ENCODE measurements around the gene ARFRP1. TPM values are rescaled to one million over a fixed set of nuclear protein-coding genes. Genes with fewer than 3 reads are reported as not detected.
"Not testable (repeated sequence)": the region's sequence is repeated elsewhere in the genome, so short reads cannot be mapped to it uniquely, and the experiment has no call there.

Gene ARFRP1
- total RNA-seq, 1 donor: 21.7 TPM

DNA sequence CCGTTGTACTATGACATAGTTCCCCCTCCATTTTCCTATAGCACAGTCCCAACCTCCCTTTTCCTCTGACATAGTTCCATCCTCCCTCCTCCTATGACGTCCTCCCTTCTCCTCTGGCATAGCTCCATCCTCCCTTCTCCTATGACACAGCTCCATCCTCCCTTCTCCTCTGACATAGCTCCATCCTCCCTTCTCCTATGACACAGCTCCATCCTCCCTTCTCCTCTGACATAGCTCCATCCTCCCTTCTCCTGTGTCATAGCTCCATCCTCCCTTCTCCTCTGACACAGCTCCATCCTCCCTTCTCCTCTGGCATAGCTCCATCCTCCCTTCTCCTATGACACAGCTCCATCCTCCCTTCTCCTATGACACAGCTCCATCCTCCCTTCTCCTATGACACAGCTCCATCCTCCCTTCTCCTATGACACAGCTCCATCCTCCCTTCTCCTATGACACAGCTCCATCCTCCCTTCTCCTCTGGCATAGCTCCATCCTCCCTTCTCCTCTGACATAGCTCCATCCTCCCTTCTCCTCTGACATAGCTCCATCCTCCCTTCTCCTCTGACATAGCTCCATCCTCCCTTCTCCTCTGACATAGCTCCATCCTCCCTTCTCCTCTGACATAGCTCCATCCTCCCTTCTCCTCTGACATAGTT is 15.3 kb upstream of the ARFRP1 start:
- H4K20me1 ChIP-seq (ENCODE audit: insufficient read depth, low read length): peaks cover 12% of the 10 kb centered on the region
- not testable (repeated sequence) for H3K9me3 ChIP-seq (ENCODE audit: low read depth, low read length); H2AFZ ChIP-seq (ENCODE audit: low read length); DNase-seq (ENCODE audit: insufficient read length, low spot score, missing footprints); H3K27me3 ChIP-seq (ENCODE audit: insufficient read depth, low read length); H3K4me1 ChIP-seq (ENCODE audit: insufficient read depth, low read length); H3K27ac ChIP-seq (ENCODE audit: low read depth, low read length); H3K4me2 ChIP-seq (ENCODE audit: insufficient read depth, low read length); H3K4me3 ChIP-seq (ENCODE audit: insufficient read depth, low read length)
- H3K79me2 ChIP-seq (ENCODE audit: insufficient read depth, low read length): peaks cover 64% of the 10 kb centered on the region
- H3K36me3 ChIP-seq (ENCODE audit: insufficient read depth, low read length): peaks cover 23% of the 10 kb centered on the region

DNA sequence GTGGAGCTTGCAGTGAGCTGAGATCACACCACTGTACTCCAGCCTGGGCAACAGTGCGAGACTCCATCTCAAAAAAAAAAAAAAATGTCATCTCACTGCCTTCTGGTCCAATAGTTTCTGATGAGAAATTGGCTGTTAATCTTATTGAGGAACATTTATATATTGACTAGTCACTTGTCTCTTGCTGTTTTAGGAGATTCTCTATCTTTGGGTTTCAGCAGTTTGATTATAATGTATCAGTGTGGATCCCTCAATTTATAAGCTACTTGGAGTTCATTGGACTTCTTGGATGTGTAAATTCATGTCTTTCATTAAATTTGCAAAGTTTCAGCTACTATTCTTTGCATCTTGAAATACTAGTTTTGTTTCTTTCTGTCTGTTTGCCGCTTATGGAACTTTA is 11.2 kb upstream of the ARFRP1 start:
- Histone ChIP-seq H3K4me1 (ENCODE audit: insufficient read depth, low read length) (no peaks in the 10 kb centered on the region), H3K27ac (ENCODE audit: low read depth, low read length) (no peak overlapping the region), H2AFZ (ENCODE audit: low read length) (no peak overlapping the region), H3K9me3 (ENCODE audit: low read depth, low read length) (peaks cover 5% of the 10 kb centered on the region), H3K27me3 (ENCODE audit: insufficient read depth, low read length) (no peaks in the 10 kb centered on the region), H3K79me2 (ENCODE audit: insufficient read depth, low read length) (peaks cover 80% of the 10 kb centered on the region), H3K36me3 (ENCODE audit: insufficient read depth, low read length) (peaks cover 42% of the 10 kb centered on the region), H4K20me1 (ENCODE audit: insufficient read depth, low read length) (peaks cover 15% of the 10 kb centered on the region), H3K4me3 (ENCODE audit: insufficient read depth, low read length) (no peak overlapping the region), H3K4me2 (ENCODE audit: insufficient read depth, low read length) (no peak overlapping the region)
- no peak for DNase-seq (ENCODE audit: insufficient read length, low spot score, missing footprints)
- TF ChIP-seq CTCF (IDR thresholded peaks at IDR 0.05; ENCODE audit: extremely low read depth, low read depth, low read length): no peak

DNA sequence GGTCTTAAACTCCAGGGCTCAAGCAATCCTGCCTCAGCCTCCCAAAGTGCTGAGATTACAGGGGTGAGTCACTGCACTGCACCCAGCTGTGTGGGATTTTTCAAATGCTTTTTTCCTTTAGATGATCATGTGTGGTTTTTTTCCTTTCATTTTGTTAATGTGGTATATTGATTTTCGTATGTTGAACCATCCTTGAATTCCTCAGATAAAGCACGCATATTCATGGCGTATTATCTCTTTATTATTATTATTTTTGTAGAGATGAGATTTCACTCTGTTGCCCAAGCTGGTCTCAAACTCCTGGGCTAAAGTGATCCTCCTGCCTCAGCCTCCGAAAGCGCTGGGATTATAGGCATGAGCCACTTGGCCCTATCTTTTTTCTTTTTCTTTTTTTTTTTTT is 7.1 kb upstream of the ARFRP1 start:
- peaks cover 5% of the 10 kb centered on the region for H3K9me3 ChIP-seq (ENCODE audit: low read depth, low read length)
- H3K27me3 ChIP-seq (ENCODE audit: insufficient read depth, low read length): no peaks in the 10 kb centered on the region
- no peak overlapping the region for H2AFZ ChIP-seq (ENCODE audit: low read length)
- peaks cover 8% of the 10 kb centered on the region for H4K20me1 ChIP-seq (ENCODE audit: insufficient read depth, low read length)
- H3K4me3 ChIP-seq (ENCODE audit: insufficient read depth, low read length): no peak overlapping the region
- peaks cover 57% of the 10 kb centered on the region for H3K36me3 ChIP-seq (ENCODE audit: insufficient read depth, low read length)
- peak; percentile 31 for DNase-seq (ENCODE audit: insufficient read length, low spot score, missing footprints)
- H3K79me2 ChIP-seq (ENCODE audit: insufficient read depth, low read length): peaks cover 94% of the 10 kb centered on the region
- no peak for TF ChIP-seq CTCF (IDR thresholded peaks at IDR 0.05; ENCODE audit: extremely low read depth, low read depth, low read length)
- no peak overlapping the region for H3K4me2 ChIP-seq (ENCODE audit: insufficient read depth, low read length)
- no peak overlapping the region for H3K27ac ChIP-seq (ENCODE audit: low read depth, low read length)
- no peaks in the 10 kb centered on the region for H3K4me1 ChIP-seq (ENCODE audit: insufficient read depth, low read length)

- Histone ChIP-seq H3K4me3 (ENCODE audit: insufficient read depth, low read length) (no peak overlapping the region), H3K27me3 (ENCODE audit: insufficient read depth, low read length) (no peaks in the 10 kb centered on the region), H3K4me1 (ENCODE audit: insufficient read depth, low read length) (peaks cover 8% of the 10 kb centered on the region), H3K36me3 (ENCODE audit: insufficient read depth, low read length) (peaks cover 43% of the 10 kb centered on the region), H3K27ac (ENCODE audit: low read depth, low read length) (no peak overlapping the region), H3K79me2 (ENCODE audit: insufficient read depth, low read length) (peaks cover 96% of the 10 kb centered on the region), H4K20me1 (ENCODE audit: insufficient read depth, low read length) (peaks cover 14% of the 10 kb centered on the region), H3K4me2 (ENCODE audit: insufficient read depth, low read length) (no peak overlapping the region), H2AFZ (ENCODE audit: low read length) (no peak overlapping the region), H3K9me3 (ENCODE audit: low read depth, low read length) (peaks cover 3% of the 10 kb centered on the region)
- TF ChIP-seq CTCF (IDR thresholded peaks at IDR 0.05; ENCODE audit: extremely low read depth, low read depth, low read length): no peak
- DNase-seq (ENCODE audit: insufficient read length, low spot score, missing footprints): peak; percentile 34
Observed at GRCh38 chr20:63712191-63712590, 4.4 kb upstream of the ARFRP1 start.
